Duodenal mucosa (tissue), 2 donors: ENCODE data around the gene CALML3.

ENCODE experiments used
- H3K27ac ChIP-seq: one replicate; pipeline ENCODE4 v1.7.0; 2013; ENCODE audit warnings: low read depth, low read length
- H3K27me3 ChIP-seq, 2 donors: one replicate each; pipeline ENCODE4 v1.7.0; 2013; ENCODE audit warnings: low read length in 2 of 2, control low read depth in 1 of 2; ENCODE audit not compliant: insufficient read depth in 2 of 2, control insufficient read depth in 1 of 2
- H3K36me3 ChIP-seq, 2 donors: one replicate each; pipeline ENCODE4 v1.7.0; 2013; ENCODE audit warnings: low read length in 2 of 2, control low read depth in 1 of 2; ENCODE audit not compliant: insufficient read depth in 2 of 2, control insufficient read depth in 1 of 2
- H3K4me1 ChIP-seq, 2 donors: one replicate each; pipeline ENCODE4 v1.7.0; 2013; ENCODE audit warnings: low read length in 2 of 2, control low read depth in 1 of 2; ENCODE audit not compliant: insufficient read depth in 2 of 2, control insufficient read depth in 1 of 2
- H3K4me3 ChIP-seq, 2 donors: one replicate each; pipeline ENCODE4 v1.7.0; 2013; ENCODE audit warnings: low read length in 2 of 2, low read depth in 1 of 2
- H3K9ac ChIP-seq, 2 donors: one replicate each; pipeline ENCODE4 v1.7.0; 2013; ENCODE audit warnings: low read length in 2 of 2, low read depth in 1 of 2
- H3K9me3 ChIP-seq, 2 donors: one replicate each; pipeline ENCODE4 v1.7.0; 2013; ENCODE audit warnings: low read length in 2 of 2, control low read depth in 1 of 2; ENCODE audit not compliant: control insufficient read depth in 1 of 2

The CALML3 gene

DNA sequence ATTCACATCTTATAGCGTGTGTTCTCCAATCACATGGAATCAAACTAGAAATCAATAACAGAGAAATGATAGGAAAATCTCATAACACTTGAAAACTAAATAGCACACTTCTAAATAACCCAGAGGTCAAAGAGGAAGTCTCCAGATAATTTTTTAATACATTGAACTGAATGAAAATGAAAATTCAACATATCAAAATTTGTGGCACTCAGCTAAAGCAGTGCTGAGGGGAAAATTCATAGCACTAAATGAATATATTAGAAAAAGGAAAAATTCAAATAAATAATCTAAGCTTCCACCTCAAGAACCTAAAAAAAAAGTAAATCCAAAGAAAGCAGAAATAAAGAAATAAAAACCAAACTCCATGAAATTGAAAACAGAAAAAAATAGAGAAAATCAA, 17.3 kb downstream of the CALML3 start:
- no peak overlapping the region for H3K4me3 ChIP-seq
- H3K27me3 ChIP-seq, result no peaks in the 10 kb centered on the region
- peaks cover 21 to 33% of the 10 kb centered on the region in 2 donors for H3K4me1 ChIP-seq
- H3K9me3 ChIP-seq, result peaks cover 0 to 5% of the 10 kb centered on the region in 2 donors
- H3K9ac ChIP-seq, result no peak overlapping the region
- H3K36me3 ChIP-seq, result no peaks in the 10 kb centered on the region
- H3K27ac ChIP-seq, result no peak overlapping the region

DNA sequence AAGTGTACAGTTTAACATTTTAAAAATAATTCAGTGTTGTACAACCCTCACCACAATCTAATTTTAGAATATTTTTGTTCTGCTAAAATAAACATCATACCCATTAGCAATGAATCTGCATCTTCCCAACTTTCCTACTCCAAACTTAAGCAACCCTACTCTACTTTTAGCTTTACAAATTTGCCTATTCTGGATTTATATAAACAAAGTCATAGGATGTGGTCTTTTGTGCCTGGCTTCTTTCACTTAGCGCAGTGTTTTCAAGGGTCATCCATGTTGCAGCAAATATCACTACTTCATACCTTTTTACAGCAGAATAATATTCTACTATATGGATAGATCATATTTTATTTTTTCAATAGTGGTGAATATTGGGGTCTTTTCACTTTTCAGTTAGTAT, 18.9 kb downstream of the CALML3 start:
- H3K36me3 ChIP-seq, result no peaks in the 10 kb centered on the region
- H3K27me3 ChIP-seq, result no peaks in the 10 kb centered on the region
- H3K27ac ChIP-seq, result no peak overlapping the region
- no peak overlapping the region for H3K4me3 ChIP-seq
- peaks cover 0 to 5% of the 10 kb centered on the region in 2 donors for H3K9me3 ChIP-seq
- peaks cover 36 to 49% of the 10 kb centered on the region in 2 donors for H3K4me1 ChIP-seq
- no peak overlapping the region for H3K9ac ChIP-seq

DNA sequence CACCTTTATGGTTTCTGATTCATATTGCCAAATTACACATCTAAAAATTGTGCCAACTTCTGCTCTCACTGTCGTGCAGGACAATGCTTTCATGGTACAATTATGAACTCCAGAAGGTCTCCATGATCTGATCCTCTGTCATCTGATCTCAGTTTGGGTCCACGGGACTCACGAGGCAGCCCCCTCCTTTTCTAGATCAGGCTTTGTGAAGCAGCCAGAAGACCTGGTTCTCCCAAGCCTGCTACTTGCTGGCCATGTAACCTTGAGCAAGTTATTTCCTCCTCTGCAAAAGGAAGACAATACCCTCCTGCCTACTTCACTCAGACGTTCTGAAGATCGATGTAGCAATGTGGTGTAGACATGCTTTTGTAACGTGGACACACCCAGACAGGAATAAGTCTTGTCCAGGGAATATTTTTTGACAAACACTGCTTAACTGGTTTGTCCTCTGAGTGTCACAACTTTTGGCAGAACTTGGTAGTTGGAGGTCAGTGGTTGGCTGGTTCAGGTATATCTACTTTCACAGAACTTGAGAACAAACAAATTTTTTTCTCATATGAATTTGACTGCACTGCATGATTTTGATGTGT, 19.6 kb downstream of the CALML3 start:
- no peaks in the 10 kb centered on the region for H3K27me3 ChIP-seq
- H3K4me1 ChIP-seq, result peaks cover 43 to 56% of the 10 kb centered on the region in 2 donors
- H3K9me3 ChIP-seq, result peaks cover 0 to 5% of the 10 kb centered on the region in 2 donors
- no peak overlapping the region for H3K9ac ChIP-seq
- H3K36me3 ChIP-seq, result no peaks in the 10 kb centered on the region
- H3K4me3 ChIP-seq, result no peak overlapping the region
- no peak overlapping the region for H3K27ac ChIP-seq

GRCh38 chr10:5545011-5545410, 20.2 kb downstream of the CALML3 start:
- H3K4me1 ChIP-seq, result peaks cover 44 to 60% of the 10 kb centered on the region in 2 donors
- no peaks in the 10 kb centered on the region for H3K36me3 ChIP-seq
- peak overlapping the region in 1 of 2 donors; percentile 73 for H3K9ac ChIP-seq
- no peak overlapping the region for H3K27ac ChIP-seq
- no peak overlapping the region for H3K4me3 ChIP-seq
- peaks cover 0 to 5% of the 10 kb centered on the region in 2 donors for H3K9me3 ChIP-seq
- H3K27me3 ChIP-seq, result no peaks in the 10 kb centered on the region

GRCh38 chr10:5545426-5545777, 20.6 kb downstream of the CALML3 start:
- Histone ChIP-seq H3K27ac (no peak overlapping the region), H3K4me3 (no peak overlapping the region), H3K4me1 (peaks cover 44 to 60% of the 10 kb centered on the region in 2 donors), H3K27me3 (no peaks in the 10 kb centered on the region), H3K9me3 (peaks cover 0 to 5% of the 10 kb centered on the region in 2 donors), H3K36me3 (no peaks in the 10 kb centered on the region), H3K9ac (peak overlapping the region in 1 of 2 donors; percentile 73)

DNA sequence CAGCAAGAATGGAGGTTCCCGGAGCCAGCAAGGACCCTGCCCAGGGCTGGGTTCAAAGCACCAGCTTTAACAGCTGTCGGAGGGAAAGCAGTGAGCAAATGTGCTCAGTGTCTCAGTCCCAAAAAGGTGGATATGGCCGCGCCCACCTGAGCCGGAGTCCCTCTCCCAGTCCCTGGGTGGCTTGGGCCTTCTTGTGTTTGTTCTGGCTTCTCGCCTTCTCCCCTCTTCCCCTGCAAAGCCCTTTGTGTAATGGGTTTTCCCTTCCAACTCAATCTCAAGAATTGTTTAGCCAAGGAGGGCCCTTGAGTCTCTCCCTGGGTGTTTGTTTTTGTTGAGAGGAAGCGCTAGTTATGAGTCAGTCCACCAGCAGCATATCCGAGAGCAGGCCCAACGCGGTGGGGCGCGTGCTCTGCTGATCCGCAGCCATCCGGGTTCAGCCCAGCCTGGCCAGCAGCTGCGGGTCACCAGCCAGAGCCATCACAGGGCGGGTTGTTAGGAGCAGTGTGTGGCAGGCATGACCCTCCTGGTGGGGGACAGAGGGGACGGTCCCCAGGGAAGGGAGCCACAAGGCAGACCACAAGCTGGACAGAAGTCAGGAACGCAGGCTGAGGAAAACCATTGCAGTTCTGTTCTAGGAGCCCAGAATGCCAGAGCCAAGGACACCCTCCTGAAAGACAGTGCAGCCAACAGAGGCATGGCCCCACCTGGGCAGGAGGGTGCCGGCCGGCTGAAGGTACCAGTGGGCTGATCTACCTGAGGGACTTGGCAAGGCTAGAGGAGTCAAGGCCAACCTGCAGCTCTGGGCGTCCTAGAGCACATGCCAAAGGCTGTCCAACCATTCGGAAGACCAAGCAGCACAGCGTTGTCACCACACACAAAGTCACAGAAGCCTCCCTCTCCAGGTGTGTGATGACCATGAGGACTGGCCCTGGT, 21.3 kb downstream of the CALML3 start:
- Histone ChIP-seq H3K27me3 (no peaks in the 10 kb centered on the region), H3K9me3 (peaks cover 0 to 5% of the 10 kb centered on the region in 2 donors), H3K4me3 (peak overlapping the region in 1 of 2 donors; percentile 26), H3K9ac (peak overlapping the region; percentile 39 to 73), H3K4me1 (peaks cover 44 to 55% of the 10 kb centered on the region in 2 donors), H3K36me3 (no peaks in the 10 kb centered on the region), H3K27ac (peak overlapping the region; percentile 48)

DNA sequence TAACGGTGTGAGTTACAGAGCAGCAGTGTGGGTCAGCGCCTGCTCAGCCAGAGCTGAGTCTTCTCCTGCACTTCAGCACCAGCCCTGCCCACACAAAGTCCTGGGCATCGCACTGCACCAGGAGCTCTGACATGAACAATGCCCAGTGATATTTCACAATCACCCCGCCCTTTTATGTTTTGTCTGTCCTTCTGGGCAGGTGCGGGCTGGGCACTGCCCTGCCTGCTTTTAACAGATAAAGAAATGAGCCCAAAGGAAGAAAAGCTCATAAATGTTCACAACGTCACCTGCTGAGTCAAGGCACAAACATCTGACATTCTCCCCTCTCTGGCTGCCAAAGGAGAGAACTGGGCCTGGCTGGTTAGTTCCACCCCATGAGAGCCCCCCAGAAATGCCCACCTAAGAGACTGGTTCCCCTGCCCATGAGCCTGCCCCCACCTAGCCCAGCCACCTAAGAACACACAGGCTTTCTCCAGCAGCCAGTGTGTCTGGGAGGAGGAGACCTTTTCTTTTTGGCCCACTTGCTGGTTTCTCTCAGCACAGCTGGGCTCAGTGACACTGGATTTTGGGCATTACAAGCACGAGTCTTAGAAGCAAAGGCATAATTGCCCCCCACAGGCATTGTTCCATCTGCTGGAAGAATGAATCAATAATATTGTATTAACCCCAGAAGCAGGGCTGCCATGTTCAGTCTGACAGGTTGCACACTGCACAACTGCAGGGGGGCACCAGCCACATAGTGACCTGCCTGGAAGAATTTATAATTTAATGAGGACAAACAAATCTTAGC, 22.3 kb downstream of the CALML3 start:
- H3K27ac ChIP-seq, result peak overlapping the region; percentile 96
- H3K9ac ChIP-seq, result peak overlapping the region; percentile 70 to 73
- no peaks in the 10 kb centered on the region for H3K36me3 ChIP-seq
- H3K4me3 ChIP-seq, result peak overlapping the region in 1 of 2 donors; percentile 42
- peaks cover 0 to 5% of the 10 kb centered on the region in 2 donors for H3K9me3 ChIP-seq
- no peaks in the 10 kb centered on the region for H3K27me3 ChIP-seq
- H3K4me1 ChIP-seq, result peaks cover 54 to 59% of the 10 kb centered on the region in 2 donors

GRCh38 chr10:5547681-5547930, 22.8 kb downstream of the CALML3 start:
- Histone ChIP-seq H3K4me1 (peaks cover 57 to 60% of the 10 kb centered on the region in 2 donors), H3K9ac (peak overlapping the region; percentile 70 to 73), H3K27ac (peak overlapping the region; percentile 96), H3K27me3 (no peaks in the 10 kb centered on the region), H3K36me3 (no peaks in the 10 kb centered on the region), H3K4me3 (peak overlapping the region; percentile 38 to 42), H3K9me3 (peaks cover 0 to 3% of the 10 kb centered on the region in 2 donors)

DNA sequence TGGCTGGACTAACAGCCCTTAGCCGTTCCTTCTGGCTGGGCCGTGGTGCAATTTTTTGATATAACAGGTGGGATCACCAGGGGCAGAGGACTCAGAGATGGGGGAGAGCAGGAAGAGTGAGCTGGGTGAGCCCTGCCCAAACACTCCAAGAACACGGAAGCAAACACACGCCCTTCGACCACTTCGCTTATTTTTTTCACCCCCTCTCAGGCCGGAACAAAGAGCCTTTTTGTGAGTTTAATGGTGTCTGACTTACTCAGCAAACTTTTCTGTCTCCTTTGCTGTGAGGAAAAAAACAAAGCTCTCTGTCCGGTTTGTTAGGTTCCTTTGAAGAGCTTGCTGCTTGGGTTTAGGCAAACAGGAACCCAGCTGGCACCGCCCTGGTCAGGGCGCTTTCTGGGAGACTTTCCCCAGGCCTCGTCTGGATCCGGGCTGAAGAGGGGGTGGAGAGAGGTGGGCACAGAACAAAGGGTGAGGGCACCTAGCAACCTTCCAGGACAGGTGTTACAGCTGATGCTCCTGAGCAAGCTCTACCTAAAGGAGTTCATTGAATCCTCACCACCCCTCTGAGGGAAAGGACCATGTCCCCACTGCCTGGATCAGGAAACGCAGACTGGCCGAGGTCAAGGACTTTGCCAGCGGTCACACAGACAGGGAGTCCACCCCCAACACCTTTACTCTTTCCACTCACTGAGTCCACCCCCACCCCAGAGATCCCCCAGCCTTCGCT, 23.3 kb downstream of the CALML3 start:
- Histone ChIP-seq H3K36me3 (no peaks in the 10 kb centered on the region), H3K4me1 (peaks cover 57 to 60% of the 10 kb centered on the region in 2 donors), H3K27ac (peak overlapping the region; percentile 96), H3K9me3 (no peaks in the 10 kb centered on the region), H3K9ac (peak overlapping the region; percentile 70 to 73), H3K27me3 (no peaks in the 10 kb centered on the region), H3K4me3 (peak overlapping the region; percentile 38 to 42)
